Panc1 (cell line): ENCODE measurements around the gene ZNF354B.

Experiments used
- POLR2AphosphoS5 ChIP-seq: IDR thresholded peaks from 2 replicates; pipeline ENCODE4 v1.6.1; 2012; ENCODE audit warnings: mild to moderate bottlenecking, low read depth, low read length, moderate library complexity
- TF ChIP-seq, protein P1 (sequence below): fragments of 450-650 bp; IDR thresholded peaks from 2 replicates; pipeline ENCODE4 v1.5.1; 2017; ENCODE audit warnings: mild to moderate bottlenecking

DNA sequence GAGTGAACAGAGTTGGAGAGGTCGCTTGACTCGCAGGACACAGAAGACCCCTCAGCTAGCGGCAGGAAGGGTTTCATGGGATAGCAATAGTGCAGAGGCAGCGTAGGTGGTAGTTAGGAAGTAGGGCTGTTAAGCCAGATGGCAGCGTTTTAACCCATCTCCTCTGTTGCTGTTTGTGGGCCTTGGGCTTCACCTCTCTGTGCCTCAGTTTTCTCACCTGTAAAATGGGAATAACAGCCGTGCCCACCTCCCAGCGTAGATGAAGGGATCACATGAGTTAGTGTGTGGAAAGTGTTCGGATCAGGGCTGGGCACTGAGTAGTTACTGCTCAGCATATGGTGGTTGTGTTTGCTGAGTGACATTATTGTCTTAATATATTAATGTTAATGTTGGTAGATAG lies 1.9 kb downstream of the ZNF354B start:
- no peak for TF ChIP-seq POLR2AphosphoS5
- TF ChIP-seq, protein P1, sequence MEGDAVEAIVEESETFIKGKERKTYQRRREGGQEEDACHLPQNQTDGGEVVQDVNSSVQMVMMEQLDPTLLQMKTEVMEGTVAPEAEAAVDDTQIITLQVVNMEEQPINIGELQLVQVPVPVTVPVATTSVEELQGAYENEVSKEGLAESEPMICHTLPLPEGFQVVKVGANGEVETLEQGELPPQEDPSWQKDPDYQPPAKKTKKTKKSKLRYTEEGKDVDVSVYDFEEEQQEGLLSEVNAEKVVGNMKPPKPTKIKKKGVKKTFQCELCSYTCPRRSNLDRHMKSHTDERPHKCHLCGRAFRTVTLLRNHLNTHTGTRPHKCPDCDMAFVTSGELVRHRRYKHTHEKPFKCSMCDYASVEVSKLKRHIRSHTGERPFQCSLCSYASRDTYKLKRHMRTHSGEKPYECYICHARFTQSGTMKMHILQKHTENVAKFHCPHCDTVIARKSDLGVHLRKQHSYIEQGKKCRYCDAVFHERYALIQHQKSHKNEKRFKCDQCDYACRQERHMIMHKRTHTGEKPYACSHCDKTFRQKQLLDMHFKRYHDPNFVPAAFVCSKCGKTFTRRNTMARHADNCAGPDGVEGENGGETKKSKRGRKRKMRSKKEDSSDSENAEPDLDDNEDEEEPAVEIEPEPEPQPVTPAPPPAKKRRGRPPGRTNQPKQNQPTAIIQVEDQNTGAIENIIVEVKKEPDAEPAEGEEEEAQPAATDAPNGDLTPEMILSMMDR: no peak
